GM20431 (cell line): Measurements from ENCODE around the gene C12orf56.

Source experiments
- in situ Hi-C: fragments of 300-500 bp; cut with MseI, MboI; formaldehyde crosslinking; loops from one replicate; pipeline ENCODE4 v1.15.0; 2020; ENCODE audit warnings: low sequenced_read_pairs; ENCODE audit not compliant: unreplicated experiment

Gene C12orf56, protein sequence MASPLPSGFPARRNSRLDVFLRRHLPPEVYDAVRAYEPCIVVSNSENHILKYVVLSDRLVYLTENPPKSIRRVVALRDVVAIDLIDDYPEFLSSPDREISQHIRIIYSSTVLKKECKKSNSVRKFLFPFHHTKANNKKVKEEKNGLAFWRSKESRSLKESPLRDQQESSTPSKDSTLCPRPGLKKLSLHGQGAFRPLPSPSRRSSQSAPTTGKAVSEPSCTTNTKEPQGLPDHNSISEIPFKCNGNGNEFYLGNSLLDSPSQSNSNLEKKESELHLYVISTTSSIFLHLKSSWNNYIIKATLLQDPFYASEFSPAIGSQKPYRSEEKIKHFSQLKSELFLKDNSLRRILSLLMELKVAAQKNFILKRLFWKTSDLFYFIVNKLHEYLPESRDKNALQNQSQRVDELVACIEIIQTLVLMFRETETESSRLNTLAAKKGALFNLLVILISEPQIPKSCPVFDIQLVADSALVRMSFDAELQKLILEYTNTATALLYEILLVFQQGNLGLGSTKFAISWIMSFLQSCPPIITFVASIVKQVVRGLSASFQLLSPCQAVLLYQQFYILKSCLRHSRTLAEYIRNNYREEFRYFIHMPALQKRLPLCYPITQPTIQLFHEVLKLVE

GRCh38 chr12:64390275-64390851, at the start of gene C12orf56:
Gene C12orf56 (minus strand): TSS chr12:64390758. CDS start chr12:64390565, 193 bp downstream.
- in situ Hi-C loops: no loop called here

DNA sequence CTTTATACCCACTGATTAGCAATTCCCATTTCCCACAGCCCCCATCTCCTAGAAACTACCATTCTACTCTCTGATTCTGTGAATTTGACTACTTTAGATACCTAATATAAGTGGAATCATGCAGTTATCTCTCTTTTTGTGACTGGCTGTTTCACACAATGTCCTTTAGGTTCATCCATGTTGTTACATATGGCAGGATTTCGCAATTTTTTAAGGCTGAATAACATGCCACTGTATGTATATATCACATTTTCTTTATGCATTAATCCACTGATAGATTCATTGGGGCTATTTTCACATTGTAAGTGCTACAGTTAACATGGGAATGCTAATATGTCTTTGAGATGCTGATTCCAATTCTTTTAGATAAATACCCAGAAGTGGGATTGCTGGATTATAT, 49.5 kb upstream of the C12orf56 start:
- in situ Hi-C loops: no loop called here

- in situ Hi-C loops: no loop called here
Measured at GRCh38 chr12:64433915-64434314, 43.4 kb upstream of the C12orf56 start.

DNA sequence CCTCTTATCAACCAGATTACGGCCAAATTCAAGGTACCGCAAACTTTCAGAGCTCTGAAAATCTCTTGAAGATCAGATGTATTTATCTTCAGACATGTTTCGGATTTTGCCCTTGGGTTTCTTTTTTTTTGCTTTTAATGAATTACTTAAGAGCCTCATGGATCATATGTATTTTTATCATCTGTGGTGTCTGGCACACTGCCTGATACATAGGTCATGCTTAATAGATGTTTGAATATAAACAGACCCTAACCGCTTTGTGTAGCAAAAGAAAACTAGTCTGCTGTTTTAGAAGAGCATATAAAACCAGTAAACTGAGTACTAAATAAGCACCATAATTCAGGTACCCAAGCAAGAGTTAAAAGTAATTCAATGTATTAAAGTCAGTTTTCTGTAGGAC, 41.2 kb upstream of the C12orf56 start:
- in situ Hi-C loops: no loop called here

GRCh38 chr12:64430886-64431285, 40.3 kb upstream of the C12orf56 start:
- in situ Hi-C loops: no loop called here

DNA sequence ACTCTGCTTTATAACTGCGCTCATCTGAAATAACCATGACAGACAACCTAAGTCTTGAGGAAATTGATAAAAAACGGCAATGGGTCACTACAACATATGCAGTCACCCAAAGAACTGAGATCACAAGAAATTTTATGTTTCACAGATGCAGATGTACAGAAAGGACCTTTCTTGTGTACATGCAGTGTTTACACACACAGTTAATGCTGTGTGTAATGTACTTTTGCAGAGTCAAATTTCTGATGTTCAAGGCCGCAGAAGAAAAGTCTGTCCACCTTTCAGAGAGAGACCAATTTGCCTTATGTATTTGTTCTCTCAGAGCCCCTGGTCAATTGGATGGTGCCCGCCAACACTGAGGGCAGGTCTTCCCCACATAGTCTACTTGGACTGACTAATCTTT, 38.4 kb upstream of the C12orf56 start:
- in situ Hi-C loops: no loop called here

DNA sequence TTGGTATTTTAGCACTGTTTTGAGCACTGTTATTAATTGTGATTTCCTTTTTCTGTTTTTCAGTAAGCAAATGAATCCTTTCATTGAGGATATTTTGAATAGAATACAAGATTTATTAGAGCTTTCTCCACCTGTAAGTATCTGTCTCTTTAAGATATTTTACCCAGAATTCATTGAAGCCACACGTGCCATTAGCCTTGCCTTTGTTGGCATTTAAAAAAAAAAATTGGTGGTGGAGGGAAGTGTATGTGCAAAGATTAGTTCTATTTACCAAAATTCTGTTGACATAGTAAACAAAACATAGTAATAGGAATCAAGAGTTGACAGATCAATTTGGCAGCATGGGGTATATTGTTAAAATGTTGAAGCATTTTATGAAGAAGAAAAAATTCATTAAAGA, 37.4 kb upstream of the C12orf56 start:
- in situ Hi-C loops: no loop called here

DNA sequence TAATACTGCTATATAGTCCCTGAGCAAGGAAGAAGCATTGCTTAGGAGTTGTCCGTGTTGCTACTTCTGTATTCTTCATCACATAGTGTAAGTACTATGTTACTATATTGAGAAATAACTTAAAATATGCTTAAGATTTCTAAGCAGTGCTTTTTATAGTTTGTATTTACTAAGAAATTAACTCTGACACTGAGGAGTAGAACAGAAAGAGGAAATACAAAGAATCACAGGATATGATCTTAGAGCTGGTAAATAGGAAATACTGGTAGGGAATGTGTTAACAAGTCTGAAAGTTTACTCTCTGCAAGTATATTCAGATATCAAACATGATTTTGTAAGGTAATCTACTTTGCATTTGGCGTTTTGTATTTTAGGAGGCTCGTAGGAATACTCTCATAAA, 29.1 kb upstream of the C12orf56 start:
- in situ Hi-C loops: no loop called here

DNA sequence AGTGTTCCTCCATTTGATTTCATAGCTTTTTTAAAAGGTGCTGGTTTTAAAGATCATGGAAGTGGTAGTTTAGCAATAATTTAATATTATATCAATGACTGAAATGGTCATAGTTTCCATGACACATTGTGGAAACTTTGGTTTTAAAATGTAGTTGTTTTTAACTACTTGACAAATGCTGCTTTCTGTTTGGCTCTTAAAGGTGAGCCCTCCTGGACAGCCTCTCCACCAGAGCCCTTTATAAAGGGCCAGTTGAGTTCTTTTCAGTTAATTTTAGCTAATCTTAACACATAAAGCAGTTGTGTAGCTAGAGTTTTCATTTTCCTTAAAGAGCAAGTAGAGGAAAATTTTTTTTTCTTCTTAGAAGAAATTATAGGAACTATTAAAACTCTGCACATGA, 27.7 kb upstream of the C12orf56 start:
- in situ Hi-C loops: no loop called here

DNA sequence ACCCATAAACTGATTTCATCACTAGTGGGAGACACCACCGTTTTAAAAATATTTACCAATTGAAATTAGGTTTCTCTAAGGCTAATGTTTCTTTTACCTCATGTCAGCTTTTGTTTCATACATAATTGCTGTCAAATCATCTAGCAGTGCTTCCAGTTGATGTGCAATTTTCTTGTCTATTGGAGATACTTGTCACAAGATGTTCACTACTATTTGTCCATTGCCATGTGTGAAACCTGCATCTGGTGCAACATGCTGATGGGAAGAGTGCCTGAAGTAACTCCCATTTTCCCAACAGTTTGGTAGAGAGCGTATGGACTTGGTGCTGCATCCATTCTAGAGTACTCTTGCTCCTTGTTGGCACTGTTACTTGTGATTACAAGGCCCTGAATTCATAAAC, 23.3 kb upstream of the C12orf56 start:
- in situ Hi-C loops: no loop called here

DNA sequence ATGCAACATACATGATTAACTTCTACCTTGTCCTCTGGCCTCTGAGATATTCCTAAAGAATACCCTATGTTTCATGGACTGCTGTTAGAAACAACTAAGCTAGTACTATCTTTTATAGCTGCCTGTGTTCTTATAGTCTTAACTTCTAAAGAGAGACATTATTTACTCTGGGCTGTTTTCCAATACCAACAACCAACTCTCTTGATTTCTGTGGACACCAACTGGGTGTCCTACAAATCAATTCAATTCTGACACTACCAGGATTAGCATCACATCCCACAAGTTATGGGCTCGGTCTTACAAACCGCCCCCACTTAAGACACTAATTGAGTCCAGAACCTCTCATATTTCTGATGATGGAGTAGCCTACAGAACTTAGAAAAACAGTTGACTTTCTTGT, 21.9 kb upstream of the C12orf56 start:
- in situ Hi-C loops: no loop called here

DNA sequence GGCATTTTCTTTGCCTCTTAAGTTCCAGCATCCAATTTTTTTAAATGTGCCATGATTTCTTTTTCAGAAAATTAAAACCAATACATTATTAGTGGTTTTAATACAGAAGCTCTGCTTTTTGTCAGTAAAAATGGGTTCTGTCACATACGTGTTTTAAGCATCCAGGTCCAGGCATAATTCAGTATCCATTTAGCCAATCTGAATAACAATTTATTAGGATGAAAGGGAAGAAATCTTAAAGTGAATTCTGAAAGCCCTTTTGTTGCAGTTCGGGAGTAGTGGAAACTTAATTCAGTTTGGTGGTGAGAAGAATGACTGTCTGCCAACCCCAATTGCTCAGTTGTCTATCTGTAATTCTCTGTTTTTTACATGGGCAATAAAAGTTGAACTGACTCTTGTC, 20.9 kb upstream of the C12orf56 start:
- in situ Hi-C loops: no loop called here

GRCh38 chr12:64407342-64408223, 17.0 kb upstream of the C12orf56 start:
- in situ Hi-C loops: no loop called here

GRCh38 chr12:64404470-64405256, 14.1 kb upstream of the C12orf56 start:
- in situ Hi-C loops: no loop called here

GRCh38 chr12:64403707-64404469, 13.3 kb upstream of the C12orf56 start, which contains the start of gene XPOT:
Gene XPOT (plus strand): TSS chr12:64404392. CDS start chr12:64410036, 5,644 bp downstream.
- in situ Hi-C loops: no loop called here

DNA sequence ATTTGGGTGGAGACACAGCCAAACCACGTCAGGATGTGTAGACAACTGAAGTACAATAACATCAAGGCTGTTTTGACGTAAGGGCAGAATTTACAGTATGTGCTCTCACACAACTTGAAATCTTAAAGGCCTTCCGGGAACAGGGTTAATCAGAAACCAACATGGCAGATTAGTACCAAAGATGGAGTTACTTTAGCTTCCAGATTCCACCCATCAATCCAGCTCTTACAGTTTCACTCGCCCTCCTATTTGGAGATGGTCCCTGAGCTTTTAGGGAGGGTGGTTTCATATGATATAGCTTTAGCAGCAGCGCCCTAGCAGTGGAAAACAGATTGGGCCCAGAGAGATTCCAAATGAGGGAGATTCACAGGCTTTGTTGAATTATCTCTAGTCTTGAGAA, 11.6 kb upstream of the C12orf56 start:
- in situ Hi-C loops: no loop called here

GRCh38 chr12:64400041-64400440, 9.5 kb upstream of the C12orf56 start:
- in situ Hi-C loops: no loop called here

GRCh38 chr12:64395739-64396138, 5.2 kb upstream of the C12orf56 start:
- in situ Hi-C loops: no loop called here

GRCh38 chr12:64392221-64392620, 1.7 kb upstream of the C12orf56 start:
- in situ Hi-C loops: no loop called here
